AG04449 (cell line): ENCODE data around the gene PNPLA7.
"Not testable (repeated sequence)": the region's sequence is repeated elsewhere in the genome, so short reads cannot be mapped to it uniquely, and the experiment has no call there.

Experiments
- CTCF ChIA-PET: fragments of 350-600 bp; formaldehyde crosslinking; extraction: SDS; loops from one replicate; lab custom pipeline; 2021; ENCODE audit warnings: antibody characterized with exemption; lab: Yijun Ruan, JAX
- POLR2A ChIA-PET: fragments of 400-600, 350-600 bp; formaldehyde crosslinking; extraction: SDS; loops from one replicate; lab custom pipeline; 2020; ENCODE audit warnings: antibody characterized with exemption, inconsistent platforms; lab: Yijun Ruan, JAX
- DNase-seq: peaks from one replicate; pipeline ENCODE4 v3.0.0-alpha.2; 2010; ENCODE audit warnings: low read depth, low spot score
- H3K4me3 ChIP-seq: 2 replicates; pipeline ENCODE4 v1.5.1; 2011; ENCODE audit warnings: low read depth, mild to moderate bottlenecking, control low read depth, low read length
- CTCF ChIP-seq: IDR thresholded peaks from one replicate; pipeline ENCODE4 v1.5.1; 2011; ENCODE audit warnings: mild to moderate bottlenecking, moderate library complexity, low read length, control low read depth, inconsistent platforms; ENCODE audit not compliant: insufficient read depth; ENCODE audit errors: missing control alignments

The PNPLA7 gene

DNA sequence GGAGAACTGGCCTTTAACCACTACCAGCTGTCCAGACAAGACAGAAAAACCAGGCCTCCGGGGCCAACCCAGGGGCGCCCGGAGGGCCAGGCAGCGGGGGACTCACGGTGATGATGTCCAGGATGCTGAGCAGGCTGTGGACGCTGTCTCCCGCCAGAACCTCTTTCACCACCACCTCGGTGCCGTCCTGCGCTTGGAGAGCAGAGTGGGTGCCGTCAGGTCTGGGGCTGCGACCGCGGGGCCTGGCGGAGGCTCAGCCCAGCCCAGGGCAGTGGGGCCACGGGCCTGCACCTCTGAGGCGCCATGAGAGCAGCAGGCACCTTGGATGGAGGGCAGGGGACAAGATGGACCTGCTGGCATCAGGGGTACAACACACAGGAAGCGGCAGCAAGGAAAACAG, 9.7 kb downstream of the PNPLA7 start:
- H3K4me3 ChIP-seq: no peak overlapping the region
- DNase-seq: no peak
- TF ChIP-seq CTCF: no peak
- ChIA-PET CTCF (interaction anchor here (0.9 to 4.5 kb wide), 3 partner anchors 9 to 19 kb away, joined by 3 to 17 read pairs (median 8); no protein-coding TSS in a partner anchor), POLR2A (no interaction called here)

GRCh38 chr9:137538058-137538457, 12.1 kb downstream of the PNPLA7 start:
- no peak for TF ChIP-seq CTCF
- CTCF ChIA-PET: interaction anchor here (1.0 to 2.9 kb wide), 3 partner anchors 11 to 41 kb away, joined by 3 to 12 read pairs (median 3); partner anchors contain the start of gene DPH7
- DNase-seq: no peak
- H3K4me3 ChIP-seq: no peak overlapping the region
- POLR2A ChIA-PET: no interaction called here

- POLR2A ChIA-PET, DNase-seq, H3K4me3 ChIP-seq: not testable (repeated sequence)
- CTCF ChIA-PET: interaction anchor here (1.7 to 2.9 kb wide), 2 partner anchors 8 to 10 kb away, joined by 4 to 12 read pairs; no protein-coding TSS in a partner anchor
These were observed 13.5 kb downstream of the PNPLA7 start for GRCh38 chr9:137536594-137537131.

GRCh38 chr9:137535120-137535428, 15.1 kb downstream of the PNPLA7 start:
- no peak for DNase-seq
- CTCF ChIA-PET: interaction anchor here (0.6 to 1.8 kb wide), 23 partner anchors 8 to 270 kb away, joined by 3 to 16 read pairs (median 4); partner anchors contain the start of genes DPH7, MRPL41 and PNPLA7
- no peak for TF ChIP-seq CTCF
- H3K4me3 ChIP-seq: no peak overlapping the region
- POLR2A ChIA-PET: no interaction called here

DNA sequence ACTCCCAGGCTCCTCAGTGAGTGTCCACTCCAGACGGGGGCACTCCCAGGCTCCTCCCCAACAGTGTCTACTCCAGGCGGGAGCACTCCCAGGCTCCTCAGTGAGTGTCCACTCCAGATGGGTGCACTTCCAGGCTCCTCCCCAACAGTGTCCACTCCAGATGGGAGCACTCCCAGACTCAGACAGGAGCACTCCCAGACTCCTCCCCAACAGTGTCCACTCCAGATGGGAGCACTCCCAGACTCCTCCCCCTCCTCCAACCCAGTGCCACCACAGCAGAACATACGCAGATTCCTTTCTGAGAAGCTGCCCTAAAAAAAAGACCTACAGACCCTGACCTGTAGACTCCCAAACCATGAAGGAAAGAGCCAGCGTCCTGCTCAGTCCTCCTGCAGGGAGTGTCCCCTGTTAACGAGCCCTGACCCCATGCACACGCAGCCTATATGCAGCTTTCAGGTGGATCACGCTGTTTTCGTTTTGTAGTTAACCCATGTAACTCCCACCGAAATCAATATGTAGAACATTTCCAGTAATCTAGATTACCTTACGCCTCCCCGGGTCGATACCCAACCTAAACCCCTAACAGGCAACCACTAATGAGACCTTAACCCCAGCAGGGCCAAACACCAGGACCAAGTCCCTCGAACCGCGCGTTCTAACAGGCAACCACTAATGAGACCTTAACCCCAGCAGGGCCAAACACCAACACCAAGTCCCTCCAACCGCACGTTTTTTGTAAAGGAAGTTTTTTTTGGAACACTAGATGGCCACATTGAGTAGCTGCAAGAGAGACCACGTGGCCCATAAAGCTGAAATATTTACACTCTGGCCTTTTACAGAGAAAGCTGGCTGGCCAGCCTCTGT, 15.7 kb downstream of the PNPLA7 start:
- ChIA-PET POLR2A (no interaction called here), CTCF (interaction anchor here (0.6 to 1.8 kb wide), 23 partner anchors 8 to 269 kb away, joined by 3 to 16 read pairs (median 4); partner anchors contain the start of genes DPH7, MRPL41 and PNPLA7)
- no peak for DNase-seq

GRCh38 chr9:137532891-137533468, 17.2 kb downstream of the PNPLA7 start:
- DNase-seq, H3K4me3 ChIP-seq, POLR2A ChIA-PET: not testable (repeated sequence)
- CTCF ChIA-PET: interaction anchor here (1.1 to 2.5 kb wide), 2 partner anchors 9 to 239 kb away, joined by 4 to 17 read pairs; no protein-coding TSS in a partner anchor

More for the DNA sequence above, 15.7 kb downstream of the PNPLA7 start:
- H3K4me3 ChIP-seq: no peak overlapping the region
- TF ChIP-seq CTCF: peak; percentile 62
